ENCODE measurements around the gene CRTAP.
"Not testable (repeated sequence)": the region's sequence is repeated elsewhere in the genome, so short reads cannot be mapped to it uniquely, and the experiment has no call there.

CRTAP gene

DNA sequence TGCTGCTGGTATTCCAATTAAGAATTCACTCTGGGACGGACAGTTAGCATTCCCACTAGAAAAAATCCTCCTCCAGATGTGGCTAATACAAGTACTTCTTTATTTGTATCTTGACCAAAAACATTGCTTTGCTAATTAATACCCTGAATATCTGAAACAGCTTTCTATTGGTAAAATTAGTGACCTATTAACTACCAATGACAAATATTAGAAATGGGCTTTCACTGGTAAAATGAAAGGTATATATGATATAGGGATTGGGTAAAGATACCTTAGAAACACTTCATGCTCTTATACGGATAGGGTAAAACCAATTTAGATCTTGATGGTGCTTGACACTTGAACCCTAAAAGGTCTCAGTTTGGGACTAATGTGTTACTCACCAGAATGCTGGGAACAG lies 52.3 kb downstream of the CRTAP start:
- DNase-seq (ENCODE audit: insufficient read length, low spot score) (no peak), FAIRE-seq (no peak)
- no peak for TF ChIP-seq POLR2A (IDR thresholded peaks at IDR 0.05; ENCODE audit: low read depth, low read length)

DNA sequence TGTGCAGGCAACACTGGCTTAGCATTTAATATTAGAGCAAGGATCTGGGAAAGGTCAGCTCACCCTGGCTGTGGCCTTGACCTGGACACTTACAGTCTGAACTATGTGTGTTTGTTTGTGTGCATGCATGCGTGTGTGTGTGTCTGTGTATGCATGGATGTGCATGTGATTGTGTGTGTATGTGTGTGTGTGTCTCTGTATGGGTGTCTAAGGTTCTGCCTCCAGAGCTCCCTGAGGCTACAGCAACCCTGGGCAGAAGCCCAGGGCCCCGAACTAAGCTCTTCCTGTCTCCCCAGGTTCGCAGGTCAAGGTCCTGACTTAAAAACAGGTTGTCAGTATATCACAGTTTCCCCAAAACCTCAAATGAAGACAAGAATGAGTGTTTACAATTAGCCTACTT lies 53.5 kb downstream of the CRTAP start:
- TF ChIP-seq POLR2A (IDR thresholded peaks at IDR 0.05; ENCODE audit: low read depth, low read length), result no peak
- DNase-seq (ENCODE audit: insufficient read length, low spot score) (no peak), FAIRE-seq (no peak)

- no peak for TF ChIP-seq POLR2A (IDR thresholded peaks at IDR 0.05; ENCODE audit: low read depth, low read length)
- DNase-seq (ENCODE audit: insufficient read length, low spot score), result no peak
- no peak for FAIRE-seq
These were observed 54.0 kb downstream of the CRTAP start for GRCh38 chr3:33167716-33168336.

DNA sequence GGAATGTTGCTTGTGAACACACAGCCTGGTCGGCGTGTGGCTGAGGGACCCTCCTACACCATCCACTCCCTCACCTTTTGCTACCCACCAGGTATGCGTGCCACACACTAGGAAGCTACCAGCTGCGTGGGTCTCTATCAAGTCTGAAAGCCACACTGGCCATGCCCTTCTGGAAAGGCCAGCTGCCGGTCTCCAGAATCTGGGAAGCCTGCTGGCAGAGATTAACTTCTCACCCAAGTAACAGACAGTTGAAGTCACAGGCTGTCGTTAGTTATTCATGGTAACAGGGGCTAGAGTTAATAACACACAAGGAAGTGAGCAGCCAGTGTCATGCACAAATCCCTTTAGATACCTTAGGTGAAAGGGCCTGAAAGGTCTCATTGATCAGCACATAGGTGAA lies 56.7 kb downstream of the CRTAP start:
- no peak for TF ChIP-seq POLR2A (IDR thresholded peaks at IDR 0.05; ENCODE audit: low read depth, low read length)
- FAIRE-seq (no peak), DNase-seq (ENCODE audit: insufficient read length, low spot score) (no peak)

DNA sequence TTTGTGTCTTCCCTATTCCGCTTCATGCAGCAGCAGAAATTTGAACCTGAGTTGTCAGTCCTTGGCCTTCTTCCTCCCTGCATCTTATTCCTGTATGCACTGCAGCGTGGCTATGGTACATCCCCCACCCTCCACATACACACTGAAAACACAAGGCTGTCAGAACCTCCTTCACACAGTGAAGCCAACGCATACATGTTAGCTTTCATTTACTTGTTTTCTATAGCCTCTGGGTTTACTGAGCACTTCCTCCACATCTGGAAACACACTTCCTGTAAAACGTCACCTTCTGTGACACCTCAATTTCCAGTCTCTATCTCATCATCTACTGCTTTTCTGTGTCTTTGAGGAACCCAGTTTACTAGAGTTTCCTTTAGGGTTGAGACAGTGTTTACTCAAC lies 57.8 kb downstream of the CRTAP start:
- DNase-seq (ENCODE audit: insufficient read length, low spot score) (no peak), FAIRE-seq (no peak)
- no peak for TF ChIP-seq POLR2A (IDR thresholded peaks at IDR 0.05; ENCODE audit: low read depth, low read length)

DNA sequence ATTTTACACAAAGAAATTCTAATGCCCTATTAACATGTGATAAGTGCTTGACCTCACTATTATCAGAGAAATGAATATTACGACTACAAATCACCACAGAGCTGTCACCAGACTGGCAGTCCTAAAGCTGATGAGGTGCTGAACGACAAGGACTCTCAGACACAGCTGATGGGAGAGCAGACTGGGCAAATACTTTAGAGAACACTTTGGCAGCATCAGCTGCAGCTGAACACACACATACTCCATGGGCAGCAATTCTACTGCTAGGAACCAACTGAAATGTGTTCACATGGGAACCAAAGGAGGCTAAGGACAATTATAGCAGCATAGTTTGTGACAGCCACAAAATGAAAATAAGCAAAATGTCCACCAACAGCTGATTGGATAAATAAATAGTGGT lies 59.3 kb downstream of the CRTAP start:
- no peak for DNase-seq (ENCODE audit: insufficient read length, low spot score)
- no peak for FAIRE-seq
- TF ChIP-seq POLR2A (IDR thresholded peaks at IDR 0.05; ENCODE audit: low read depth, low read length), result no peak

GRCh38 chr3:33173672-33174071 lies 59.9 kb downstream of the CRTAP start:
- FAIRE-seq (no peak), DNase-seq (ENCODE audit: insufficient read length, low spot score) (no peak)
- no peak for TF ChIP-seq POLR2A (IDR thresholded peaks at IDR 0.05; ENCODE audit: low read depth, low read length)

- FAIRE-seq, result no peak
These were observed 60.3 kb downstream of the CRTAP start for GRCh38 chr3:33174095-33174494.

GRCh38 chr3:33174711-33175414 lies 61.0 kb downstream of the CRTAP start:
- FAIRE-seq, result no peak
- no peak for TF ChIP-seq POLR2A (IDR thresholded peaks at IDR 0.05; ENCODE audit: low read depth, low read length)

More at GRCh38 chr3:33174095-33174494, 60.3 kb downstream of the CRTAP start:
- no peak for TF ChIP-seq POLR2A (IDR thresholded peaks at IDR 0.05; ENCODE audit: low read depth, low read length)
- DNase-seq (ENCODE audit: insufficient read length, low spot score), result no peak

DNA sequence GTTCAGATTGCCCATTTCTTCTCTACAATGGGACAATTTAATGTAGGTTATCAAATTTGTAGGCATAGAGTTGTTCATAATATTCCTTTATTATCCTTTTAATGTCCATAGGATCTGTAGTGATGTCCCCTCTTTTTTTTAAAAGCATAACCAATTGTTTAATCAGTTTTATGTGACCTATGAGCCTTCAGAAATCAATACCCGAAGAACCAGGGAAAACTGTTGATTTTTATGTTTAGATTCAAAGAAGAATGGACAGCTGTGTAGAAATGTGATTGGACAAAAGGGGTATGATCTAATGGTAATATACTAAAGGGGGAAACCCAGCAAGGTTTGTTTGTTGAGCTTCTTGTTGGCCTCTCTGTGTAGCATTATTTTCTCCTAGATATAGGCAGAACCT lies 65.3 kb downstream of the CRTAP start:
- FAIRE-seq (no peak), DNase-seq (ENCODE audit: insufficient read length, low spot score) (no peak)
- TF ChIP-seq POLR2A (IDR thresholded peaks at IDR 0.05; ENCODE audit: low read depth, low read length), result no peak

More at GRCh38 chr3:33174711-33175414, 61.0 kb downstream of the CRTAP start:
- DNase-seq (ENCODE audit: insufficient read length, low spot score), result no peak

GRCh38 chr3:33181229-33181628 lies 67.4 kb downstream of the CRTAP start:
- no peak for TF ChIP-seq POLR2A (IDR thresholded peaks at IDR 0.05; ENCODE audit: low read depth, low read length)
- FAIRE-seq, result no peak

GRCh38 chr3:33181641-33182040 lies 67.8 kb downstream of the CRTAP start:
- DNase-seq (ENCODE audit: insufficient read length, low spot score); FAIRE-seq: not testable (repeated sequence)

More at GRCh38 chr3:33181229-33181628, 67.4 kb downstream of the CRTAP start:
- no peak for DNase-seq (ENCODE audit: insufficient read length, low spot score)

- no peak for FAIRE-seq
- DNase-seq (ENCODE audit: insufficient read length, low spot score), result no peak
- TF ChIP-seq POLR2A (IDR thresholded peaks at IDR 0.05; ENCODE audit: low read depth, low read length), result no peak
These were observed 71.0 kb downstream of the CRTAP start for GRCh38 chr3:33184863-33185262.

DNA sequence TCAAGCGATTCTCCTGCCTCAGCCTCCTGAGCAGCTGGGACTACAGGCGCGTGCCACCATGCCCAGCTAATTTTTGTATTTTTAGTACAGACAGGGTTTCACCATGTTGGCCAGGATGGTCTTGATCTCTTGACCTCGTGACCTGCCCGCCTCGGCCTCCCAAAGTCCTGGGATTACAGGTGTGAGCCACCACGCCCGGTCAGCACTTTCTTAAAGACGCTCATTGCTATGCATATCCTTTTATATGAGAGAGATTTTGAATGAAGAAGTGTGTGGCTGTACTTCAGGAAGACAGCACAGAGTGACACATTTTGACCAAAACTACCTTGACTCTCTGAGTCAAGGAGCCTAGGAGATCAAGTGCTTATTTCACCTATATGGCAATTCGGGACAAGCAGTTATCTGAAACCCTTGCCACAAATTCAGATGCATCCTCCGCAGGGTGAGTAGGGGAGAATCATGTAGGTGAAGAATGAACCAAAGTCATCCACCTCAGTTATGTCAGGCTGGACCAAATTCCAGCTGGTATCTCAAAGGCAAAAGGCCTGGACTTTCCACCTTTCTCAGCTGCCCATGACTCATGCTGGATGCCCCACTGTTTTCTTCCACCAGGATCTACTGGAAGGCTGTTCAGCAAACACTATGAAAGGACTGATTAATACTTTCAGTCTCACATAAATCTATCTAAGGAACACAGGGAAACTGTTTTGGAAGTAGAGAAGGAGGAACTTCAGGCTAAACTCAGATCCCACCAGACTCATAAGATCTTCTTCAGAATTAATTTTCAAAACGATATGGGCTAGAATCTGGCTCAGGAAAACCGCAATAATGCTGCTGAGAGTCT lies 72.9 kb downstream of the CRTAP start:
- TF ChIP-seq POLR2A (IDR thresholded peaks at IDR 0.05; ENCODE audit: low read depth, low read length), result no peak
- peak; percentile 29 for DNase-seq (ENCODE audit: insufficient read length, low spot score)
- FAIRE-seq, result peak; percentile 93

DNA sequence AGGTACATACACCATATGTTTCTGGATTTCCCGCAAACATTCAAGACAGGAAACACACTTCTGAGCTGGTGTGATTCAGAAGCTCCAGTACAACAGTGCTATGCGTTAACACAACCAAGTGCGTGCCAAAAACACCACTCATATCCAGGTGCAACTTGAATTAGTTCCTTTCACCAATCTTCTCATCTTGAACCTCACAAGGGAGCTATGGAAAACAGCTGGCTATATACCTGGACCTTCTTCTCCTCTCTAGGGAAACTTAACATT lies 73.5 kb downstream of the CRTAP start:
- no peak for TF ChIP-seq POLR2A (IDR thresholded peaks at IDR 0.05; ENCODE audit: low read depth, low read length)
- DNase-seq (ENCODE audit: insufficient read length, low spot score), result no peak
- FAIRE-seq, result no peak

All from H54 (cell line).